B cell (primary cell): ENCODE data around the gene IGSF9B. TPM values are rescaled to one million over a fixed set of nuclear protein-coding genes. Genes with fewer than 3 reads are reported as not detected.

Source experiments
- ATAC-seq: fragments of 200-7000 bp; cut with Tn5 transposase; one replicate; pipeline ENCODE4 v1.10.0; 2021; ENCODE audit warnings: low read depth, mild to moderate bottlenecking, moderate number of reproducible peaks, moderate library complexity
- CTCF ChIA-PET: fragments of 350-600 bp; sonication (Branson Sonifier 250); formaldehyde crosslinking; loops from one replicate; lab custom pipeline; 2021; ENCODE audit warnings: antibody characterized with exemption, inconsistent platforms; lab: Charles Lee
- POLR2A ChIA-PET: fragments of 350-600 bp; sonication (Branson Sonifier 250); formaldehyde crosslinking; loops from one replicate; lab custom pipeline; 2021; ENCODE audit warnings: antibody characterized with exemption; lab: Charles Lee
- DNase-seq: peaks from one replicate; pipeline ENCODE4 v3.0.0; 2013
- H2AFZ ChIP-seq: 2 replicates; pipeline ENCODE4 v1.6.1; 2012; ENCODE audit warnings: mild to moderate bottlenecking, low read depth, low read length; ENCODE audit not compliant: insufficient read depth, poor library complexity, severe bottlenecking
- H3K27ac ChIP-seq, 2 donors: 1 replicate in 1 of 2; 2 replicates in 1 of 2; pipeline ENCODE4 v1.5.1; 2012 to 2013; ENCODE audit warnings: low read length in 2 of 2, mild to moderate bottlenecking in 2 of 2, moderate library complexity in 1 of 2
- H3K27me3 ChIP-seq, 4 experiments: fragments of 200-600 bp in 1 of 4; sonication (generic) in 1 of 4; replicated peaks in 1 of 4; 1 replicate in 2 of 4; 2 replicates in 2 of 4; pipeline versions ENCODE4 v1.6.1 to v1.7.0; 2013 to 2016; ENCODE audit warnings: low read length in 3 of 4, mild to moderate bottlenecking in 2 of 4, mixed read lengths in 1 of 4, moderate library complexity in 1 of 4; ENCODE audit not compliant: insufficient read depth in 4 of 4, control insufficient read depth in 3 of 4; ENCODE audit errors: control extremely low read depth in 1 of 4
- H3K36me3 ChIP-seq, 2 experiments: replicated peaks in 1 of 2; 1 replicate in 1 of 2; 2 replicates in 1 of 2; pipeline versions ENCODE4 v1.6.1 to v1.7.1; 2013; ENCODE audit warnings: low read length in 1 of 2; ENCODE audit not compliant: insufficient read depth in 2 of 2, control insufficient read depth in 1 of 2; ENCODE audit errors: control extremely low read depth in 1 of 2, extremely low read depth in 1 of 2
- H3K4me1 ChIP-seq, 2 donors: fragments of 200-600 bp in 1 of 2; sonication (generic) in 1 of 2; 1 replicate in 1 of 2; 2 replicates in 1 of 2; pipeline versions ENCODE4 v1.5.1 to v1.6.1; 2013 to 2017; ENCODE audit warnings: low read length in 2 of 2; ENCODE audit not compliant: control insufficient read depth in 2 of 2, insufficient read depth in 2 of 2
- H3K4me2 ChIP-seq: replicated peaks from 2 replicates; pipeline ENCODE3; 2012; ENCODE audit warnings: mild to moderate bottlenecking, low read depth, low read length; ENCODE audit not compliant: poor library complexity, severe bottlenecking
- H3K4me3 ChIP-seq, 5 experiments: fragments of 200-600 bp in 1 of 5; sonication (generic) in 1 of 5; 1 replicate in 3 of 5; 2 replicates in 2 of 5; pipeline versions ENCODE4 v1.5.1 to v1.7.0; 2011 to 2016; ENCODE audit warnings: low read length in 4 of 5, mild to moderate bottlenecking in 4 of 5, low read depth in 2 of 5, control low read depth in 1 of 5, moderate library complexity in 1 of 5; ENCODE audit not compliant: insufficient read depth in 1 of 5; ENCODE audit errors: control extremely low read depth in 1 of 5, extremely low read depth in 1 of 5
- H3K79me2 ChIP-seq: fragments of 200-600 bp; sonication (generic); one replicate; pipeline ENCODE4 v1.6.0; 2016; ENCODE audit warnings: low read length; ENCODE audit not compliant: control insufficient read depth, insufficient read depth
- H3K9ac ChIP-seq: fragments of 200-600 bp; sonication (generic); 2 replicates; pipeline ENCODE4 v1.6.1; 2017; ENCODE audit warnings: mild to moderate bottlenecking, low read length, moderate library complexity
- H3K9me3 ChIP-seq, 3 donors: one replicate each; pipeline versions ENCODE4 v1.6.1 to v1.7.1; 2013; ENCODE audit warnings: low read length in 2 of 3; ENCODE audit not compliant: control insufficient read depth in 2 of 3, insufficient read depth in 1 of 3; ENCODE audit errors: control extremely low read depth in 1 of 3
- H4K20me1 ChIP-seq: 2 replicates; pipeline ENCODE4 v1.6.0; 2012; ENCODE audit warnings: mild to moderate bottlenecking, low read length; ENCODE audit not compliant: insufficient read depth, control insufficient read depth, poor library complexity, severe bottlenecking
- H3K27ac Mint-ChIP-seq: one replicate; pipeline ENCODE4 v1.8.0; 2021; ENCODE audit warnings: mixed read lengths
- H3K27me3 Mint-ChIP-seq: one replicate; pipeline ENCODE4 v1.8.0; 2021; ENCODE audit warnings: mixed read lengths
- H3K4me1 Mint-ChIP-seq: one replicate; pipeline ENCODE4 v1.8.0; 2021; ENCODE audit warnings: mixed read lengths
- H3K4me3 Mint-ChIP-seq: one replicate; pipeline ENCODE4 v1.8.0; 2021; ENCODE audit warnings: mixed read lengths
- H3K9me3 Mint-ChIP-seq: one replicate; pipeline ENCODE4 v1.8.0; 2022; ENCODE audit warnings: mixed read lengths; ENCODE audit not compliant: insufficient read depth
- EZH2 ChIP-seq: IDR thresholded peaks from 2 replicates; pipeline ENCODE4 v1.6.1; 2012; ENCODE audit warnings: borderline replicate concordance, low read depth, mild to moderate bottlenecking, moderate library complexity, low read length; ENCODE audit not compliant: insufficient read depth, poor library complexity, severe bottlenecking
- WGBS: methylation state at CpG from one replicate; pipeline ENCODE4 v1.1.5; 2013; ENCODE audit warnings: missing lambda C conversion rate; ENCODE audit not compliant: insufficient coverage; 5-methylcytosine and 5-hydroxymethylcytosine counted together
- intact Hi-C: fragments of 100-400 bp; cut with micrococcal nuclease; formaldehyde crosslinking; loops from one replicate; pipeline ENCODE4 v1.10.0; 2022
- polyA plus RNA-seq: library from polyadenylated mRNA; depleted of rRNA; stranded (reverse); fragments of >200 nt; gene quantifications from 2 replicates; pipeline ENCODE4 v1.2.3, GENCODE V29; 2012
- total RNA-seq, 2 donors: library from RNA; stranded (reverse); fragments of 120-200 nt in 1 of 2; gene quantifications; 1 replicate in 1 of 2; 2 replicates in 1 of 2; pipeline versions ENCODE4 v1.2.3 to v1.2.4, GENCODE V29; 2013 to 2022
- TF ChIP-seq, protein P1 (sequence below): fragments of 200-600 bp; IDR thresholded peaks from one replicate; pipeline ENCODE4 v1.8.0; 2022; ENCODE audit warnings: antibody characterized with exemption, mild to moderate bottlenecking

Gene IGSF9B
- total and polyA plus RNA-seq, 2 donors (not counting 1 experiment from before 2014, with no cell fraction given) = 0.15 to 0.37 TPM

GRCh38 chr11:133865466-133865865 lies 91.3 kb downstream of the IGSF9B start:
- no peaks in the 10 kb centered on the region for H3K9me3 Mint-ChIP-seq
- no peak overlapping the region for H3K27ac ChIP-seq
- DNase-seq (no peak), ATAC-seq (no peak)
- H3K4me2 ChIP-seq = no peak overlapping the region
- no peak for TF ChIP-seq EZH2
- TF ChIP-seq, protein P1, sequence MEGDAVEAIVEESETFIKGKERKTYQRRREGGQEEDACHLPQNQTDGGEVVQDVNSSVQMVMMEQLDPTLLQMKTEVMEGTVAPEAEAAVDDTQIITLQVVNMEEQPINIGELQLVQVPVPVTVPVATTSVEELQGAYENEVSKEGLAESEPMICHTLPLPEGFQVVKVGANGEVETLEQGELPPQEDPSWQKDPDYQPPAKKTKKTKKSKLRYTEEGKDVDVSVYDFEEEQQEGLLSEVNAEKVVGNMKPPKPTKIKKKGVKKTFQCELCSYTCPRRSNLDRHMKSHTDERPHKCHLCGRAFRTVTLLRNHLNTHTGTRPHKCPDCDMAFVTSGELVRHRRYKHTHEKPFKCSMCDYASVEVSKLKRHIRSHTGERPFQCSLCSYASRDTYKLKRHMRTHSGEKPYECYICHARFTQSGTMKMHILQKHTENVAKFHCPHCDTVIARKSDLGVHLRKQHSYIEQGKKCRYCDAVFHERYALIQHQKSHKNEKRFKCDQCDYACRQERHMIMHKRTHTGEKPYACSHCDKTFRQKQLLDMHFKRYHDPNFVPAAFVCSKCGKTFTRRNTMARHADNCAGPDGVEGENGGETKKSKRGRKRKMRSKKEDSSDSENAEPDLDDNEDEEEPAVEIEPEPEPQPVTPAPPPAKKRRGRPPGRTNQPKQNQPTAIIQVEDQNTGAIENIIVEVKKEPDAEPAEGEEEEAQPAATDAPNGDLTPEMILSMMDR = no peak
- no peaks in the 10 kb centered on the region for H3K27me3 ChIP-seq
- H3K27ac Mint-ChIP-seq = no peak overlapping the region
- no peak overlapping the region for H3K9ac ChIP-seq
- H3K27me3 Mint-ChIP-seq = peaks cover 7% of the 10 kb centered on the region
- no peaks in the 10 kb centered on the region for H3K36me3 ChIP-seq
- H3K4me1 Mint-ChIP-seq = no peaks in the 10 kb centered on the region
- WGBS = 97% methylated on average over 5 of the region's 11 CpGs
- H3K4me3 ChIP-seq = no peak overlapping the region
- H3K4me3 Mint-ChIP-seq = no peak overlapping the region
- CTCF ChIA-PET = no interaction called here
- no peak overlapping the region for H2AFZ ChIP-seq
- H3K79me2 ChIP-seq = no peaks in the 10 kb centered on the region
- H3K9me3 ChIP-seq = peaks cover 0 to 13% (median 0%) of the 10 kb centered on the region in 3 donors
- intact Hi-C loops = no loop called here
- POLR2A ChIA-PET = no interaction called here
- no peaks in the 10 kb centered on the region for H3K4me1 ChIP-seq
- no peaks in the 10 kb centered on the region for H4K20me1 ChIP-seq

DNA sequence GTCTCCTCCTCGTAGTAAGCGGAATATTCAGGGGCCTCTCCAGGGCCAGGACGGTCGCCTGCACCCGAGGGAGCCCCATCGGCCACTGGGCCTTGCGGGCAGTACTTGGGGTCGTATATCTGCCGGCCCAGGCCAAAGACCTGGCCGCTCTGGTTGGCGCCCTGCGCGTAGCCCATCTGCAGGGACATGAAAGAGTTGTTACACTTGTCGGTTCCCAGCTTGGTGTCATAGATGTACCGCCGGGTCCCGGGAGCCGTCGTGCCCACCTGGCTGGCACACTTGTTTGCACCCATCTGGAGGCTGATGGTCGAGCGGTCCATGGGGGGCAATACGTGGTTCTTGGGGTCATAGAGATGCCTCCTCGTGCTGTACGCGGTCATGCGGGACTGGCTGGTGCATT lies 92.0 kb downstream of the IGSF9B start:
- Mint-ChIP-seq H3K4me3 (no peak overlapping the region), H3K9me3 (no peaks in the 10 kb centered on the region), H3K4me1 (no peaks in the 10 kb centered on the region), H3K27ac (no peak overlapping the region), H3K27me3 (peaks cover 8% of the 10 kb centered on the region)
- Histone ChIP-seq H4K20me1 (no peaks in the 10 kb centered on the region), H3K27ac (no peak overlapping the region), H3K4me3 (no peak overlapping the region), H2AFZ (no peak overlapping the region), H3K4me2 (no peak overlapping the region), H3K36me3 (no peaks in the 10 kb centered on the region), H3K4me1 (no peaks in the 10 kb centered on the region), H3K9ac (no peak overlapping the region), H3K9me3 (peaks cover 0 to 13% (median 0%) of the 10 kb centered on the region in 3 donors), H3K27me3 (no peaks in the 10 kb centered on the region), H3K79me2 (no peaks in the 10 kb centered on the region)
- TF ChIP-seq, protein P1 = no peak
- no peak for TF ChIP-seq EZH2
- no peak for DNase-seq
- CTCF ChIA-PET = no interaction called here
- intact Hi-C loops = no loop called here
- 96% methylated on average over 26 of the region's 26 CpGs for WGBS
- POLR2A ChIA-PET = no interaction called here
- ATAC-seq = no peak
